ENCODE data around the gene LAPTM5. TPM values are rescaled to one million over a fixed set of nuclear protein-coding genes. Genes with fewer than 3 reads are reported as not detected.

Gene LAPTM5
- total and polyA plus RNA-seq, 10 of the 15 experiments (the other 5 are each of a cell fraction or from before 2014, with no cell fraction given): 24.1 to 1,034 (median 687) TPM

- TF ChIP-seq E4F1 (IDR thresholded peaks at IDR 0.05; ENCODE audit: borderline replicate concordance, partially characterized antibody): no peak
- no peak for TF ChIP-seq KDM1A (IDR thresholded peaks at IDR 0.05; ENCODE audit: borderline replicate concordance)
Measured at GRCh38 chr1:30708361-30708728, 49.2 kb downstream of the LAPTM5 start (continued).

- H3K9me3 ChIP-seq (replicated peaks; ENCODE audit: control insufficient read depth, insufficient read depth, low read length): no peaks in the 10 kb centered on the region
- FAIRE-seq (no peak), DNase-seq (ENCODE audit: low read depth, low spot score) (no peak), ATAC-seq (peak; percentile 94)
- WGBS (ENCODE audit: insufficient coverage, insufficient replicate concordance, low lambda C conversion rate, missing lambda C conversion rate): 30% methylated on average over 16 of the region's 16 CpGs
- H3K27me3 ChIP-seq (replicated peaks in 1 of 2; ENCODE audit: control insufficient read depth in 2 of 2, insufficient read depth in 2 of 2, low read length in 1 of 2): peaks cover 0 to 3% of the 10 kb centered on the region in 2 experiments; a peak in 2 of 4 replicates
- no peak overlapping the region for H3K9ac ChIP-seq (ENCODE audit: control insufficient read depth, insufficient read depth, low read length)
- H3K79me2 ChIP-seq (ENCODE audit: control insufficient read depth, insufficient read depth, low read length): no peaks in the 10 kb centered on the region
- H3K4me2 ChIP-seq (ENCODE audit: control insufficient read depth, insufficient read depth): no peak overlapping the region
- POLR2A ChIA-PET: no interaction called here
- no peaks in the 10 kb centered on the region; a peak in 1 of 4 replicates for H3K36me3 ChIP-seq (ENCODE audit: control insufficient read depth in 2 of 2, insufficient read depth in 2 of 2, low read length in 1 of 2)
- SMC1A ChIA-PET (ENCODE audit: uncharacterized antibody, unreplicated experiment): interaction anchor here (0.5 to 1.0 kb wide), 5 partner anchors 58 to 1826 kb away, joined by 3 to 4 read pairs (median 3); no protein-coding TSS in a partner anchor
- BruUV-seq (replicated peaks): no TSS peak
- no peak overlapping the region for H2AFZ ChIP-seq (ENCODE audit: control insufficient read depth, low read depth, low read length)
- no peak overlapping the region for H3K27ac ChIP-seq (ENCODE audit: control insufficient read depth, insufficient read depth)
- H4K20me1 ChIP-seq (ENCODE audit: control insufficient read depth, insufficient read depth): no peaks in the 10 kb centered on the region
- in situ Hi-C loops (cut with MboI) (loop anchor here (5.0 kb wide), 1 partner anchor 1470 kb away; the partner anchor contains the start of gene PTPRU), intact Hi-C loops (cut with micrococcal nuclease; ENCODE audit: unreplicated experiment) (loop anchor here (2.0 to 5.0 kb wide), 3 partner anchors 915 to 1330 kb away; no protein-coding TSS in a partner anchor)
- no peak overlapping the region for H3K4me3 ChIP-seq
- no peaks in the 10 kb centered on the region for H3K4me1 ChIP-seq (ENCODE audit: control insufficient read depth, insufficient read depth, low read length)
- RAD21 ChIA-PET (ENCODE audit: unreplicated experiment): interaction anchor here (0.6 to 1.8 kb wide), 5 partner anchors 11 to 1471 kb away, joined by 3 to 8 read pairs (median 4); partner anchors contain the start of gene PTPRU
- CTCF ChIA-PET: interaction anchor here (0.6 to 1.7 kb wide), 10 partner anchors 10 to 1923 kb away, joined by 3 to 10 read pairs (median 3); no protein-coding TSS in a partner anchor
- TF ChIP-seq E4F1 (IDR thresholded peaks at IDR 0.05; ENCODE audit: borderline replicate concordance, partially characterized antibody) (no peak), RUNX3 (IDR thresholded peaks at IDR 0.05; ENCODE audit: low read length) (peak; percentile 40; the same call in 1 of the 2 replicates), ELK1 (IDR thresholded peaks at IDR 0.05; ENCODE audit: low read depth, low read length) (no peak), CTCF (IDR thresholded peaks at IDR 0.05 in 2 of 3, conservative IDR thresholded peaks at IDR 0.05 in 1 of 3; ENCODE audit: control insufficient read depth in 2 of 3, extremely low read depth in 1 of 3, insufficient read depth in 1 of 3, low read depth in 3 of 3, low read length in 3 of 3) (peak; percentile 76 to 95 (median 79)), RAD21 (IDR thresholded peaks at IDR 0.05; ENCODE audit: insufficient read depth, low read depth, low read length) (peak; percentile 93), YY1 (IDR thresholded peaks at IDR 0.05; ENCODE audit: low read depth, low read length) (peak; percentile 86), TCF12 (IDR thresholded peaks at IDR 0.05; ENCODE audit: low read depth, low read length) (0 out of 2 replicates have a peak, but pooled peaks have one; percentile 35), CHD2 (IDR thresholded peaks at IDR 0.05; ENCODE audit: borderline replicate concordance, low read depth, low read length) (peak; percentile 83), PML (IDR thresholded peaks at IDR 0.05; ENCODE audit: low read length) (no peak), SMC3 (IDR thresholded peaks at IDR 0.05; ENCODE audit: borderline replicate concordance, low read length) (peak; percentile 87)
Measured at GRCh38 chr1:30707412-30708360, 49.9 kb downstream of the LAPTM5 start.

Data from GM12878 (cell line).